Gastroesophageal sphincter (tissue), 3 donors: ENCODE data around the gene SNX14.
"Not testable (repeated sequence)": the region's sequence is repeated elsewhere in the genome, so short reads cannot be mapped to it uniquely, and the experiment has no call there.

ENCODE experiments used
- POLR2A ChIP-seq, 2 donors: fragments of 450-650 bp; IDR thresholded peaks; one replicate each; pipeline ENCODE4 v1.6.1; 2017; ENCODE audit warnings: antibody characterized with exemption in 2 of 2, mild to moderate bottlenecking in 2 of 2, moderate library complexity in 1 of 2
- POLR2AphosphoS5 ChIP-seq: sonication (generic); formaldehyde crosslinking; IDR thresholded peaks from one replicate; pipeline ENCODE4 v1.6.1; 2017; ENCODE audit warnings: antibody characterized with exemption
- TF ChIP-seq, protein P1 (sequence below), 4 experiments: fragments of 200-600 bp in 2 of 4; fragments of 450-650 bp in 2 of 4; sonication (generic) in 1 of 4; IDR thresholded peaks; one replicate each; pipeline ENCODE4 v1.5.1; 2017 to 2019; ENCODE audit warnings: antibody characterized with exemption in 4 of 4, mild to moderate bottlenecking in 2 of 4, moderate library complexity in 2 of 4

DNA sequence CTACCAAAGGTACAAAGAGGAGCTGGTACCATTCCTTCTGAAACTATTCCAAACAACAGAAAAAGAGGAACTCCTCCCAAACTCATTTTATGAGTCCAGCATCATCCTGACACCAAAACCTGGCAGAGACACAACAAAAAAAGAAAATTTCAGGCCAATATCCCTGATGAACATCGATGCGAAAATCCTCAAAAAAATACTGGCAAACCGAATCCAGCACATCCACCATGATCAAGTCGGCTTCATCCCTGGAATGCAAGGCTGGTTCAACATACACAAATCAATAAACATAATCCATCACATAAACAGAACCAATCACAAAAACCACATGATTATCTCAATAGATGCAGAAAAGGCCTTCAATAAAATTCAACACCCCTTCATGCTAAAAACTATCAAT lies 10.8 kb downstream of the SNX14 start:
- TF ChIP-seq, protein P1, sequence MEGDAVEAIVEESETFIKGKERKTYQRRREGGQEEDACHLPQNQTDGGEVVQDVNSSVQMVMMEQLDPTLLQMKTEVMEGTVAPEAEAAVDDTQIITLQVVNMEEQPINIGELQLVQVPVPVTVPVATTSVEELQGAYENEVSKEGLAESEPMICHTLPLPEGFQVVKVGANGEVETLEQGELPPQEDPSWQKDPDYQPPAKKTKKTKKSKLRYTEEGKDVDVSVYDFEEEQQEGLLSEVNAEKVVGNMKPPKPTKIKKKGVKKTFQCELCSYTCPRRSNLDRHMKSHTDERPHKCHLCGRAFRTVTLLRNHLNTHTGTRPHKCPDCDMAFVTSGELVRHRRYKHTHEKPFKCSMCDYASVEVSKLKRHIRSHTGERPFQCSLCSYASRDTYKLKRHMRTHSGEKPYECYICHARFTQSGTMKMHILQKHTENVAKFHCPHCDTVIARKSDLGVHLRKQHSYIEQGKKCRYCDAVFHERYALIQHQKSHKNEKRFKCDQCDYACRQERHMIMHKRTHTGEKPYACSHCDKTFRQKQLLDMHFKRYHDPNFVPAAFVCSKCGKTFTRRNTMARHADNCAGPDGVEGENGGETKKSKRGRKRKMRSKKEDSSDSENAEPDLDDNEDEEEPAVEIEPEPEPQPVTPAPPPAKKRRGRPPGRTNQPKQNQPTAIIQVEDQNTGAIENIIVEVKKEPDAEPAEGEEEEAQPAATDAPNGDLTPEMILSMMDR (IDR thresholded peaks at IDR 0.05), result not testable (repeated sequence)
- not testable (repeated sequence) for TF ChIP-seq POLR2A (IDR thresholded peaks at IDR 0.05); POLR2AphosphoS5
